ENCODE results near the gene UBC.
"Not testable (repeated sequence)": the region's sequence is repeated elsewhere in the genome, so short reads cannot be mapped to it uniquely, and the experiment has no call there.

The UBC gene

GRCh38 chr12:124884587-124885438 is 29.6 kb downstream of the UBC start:
- peak; percentile 6 for TF ChIP-seq CTCF (IDR thresholded peaks at IDR 0.05; ENCODE audit: insufficient read depth, low read length, poor library complexity, severe bottlenecking)
- Histone ChIP-seq H3K27me3 (replicated peaks; ENCODE audit: control insufficient read depth, insufficient read depth, low read length) (no peaks in the 10 kb centered on the region), H3K4me3 (replicated peaks; ENCODE audit: low read depth, low read length) (0 out of 2 replicates have a peak overlapping the region, but pooled peaks have one; percentile 10), H3K36me3 (ENCODE audit: control insufficient read depth, insufficient read depth, low read length) (no peaks in the 10 kb centered on the region)
- DNase-seq (ENCODE audit: extremely low read depth, insufficient read length), result peak; percentile 78

DNA sequence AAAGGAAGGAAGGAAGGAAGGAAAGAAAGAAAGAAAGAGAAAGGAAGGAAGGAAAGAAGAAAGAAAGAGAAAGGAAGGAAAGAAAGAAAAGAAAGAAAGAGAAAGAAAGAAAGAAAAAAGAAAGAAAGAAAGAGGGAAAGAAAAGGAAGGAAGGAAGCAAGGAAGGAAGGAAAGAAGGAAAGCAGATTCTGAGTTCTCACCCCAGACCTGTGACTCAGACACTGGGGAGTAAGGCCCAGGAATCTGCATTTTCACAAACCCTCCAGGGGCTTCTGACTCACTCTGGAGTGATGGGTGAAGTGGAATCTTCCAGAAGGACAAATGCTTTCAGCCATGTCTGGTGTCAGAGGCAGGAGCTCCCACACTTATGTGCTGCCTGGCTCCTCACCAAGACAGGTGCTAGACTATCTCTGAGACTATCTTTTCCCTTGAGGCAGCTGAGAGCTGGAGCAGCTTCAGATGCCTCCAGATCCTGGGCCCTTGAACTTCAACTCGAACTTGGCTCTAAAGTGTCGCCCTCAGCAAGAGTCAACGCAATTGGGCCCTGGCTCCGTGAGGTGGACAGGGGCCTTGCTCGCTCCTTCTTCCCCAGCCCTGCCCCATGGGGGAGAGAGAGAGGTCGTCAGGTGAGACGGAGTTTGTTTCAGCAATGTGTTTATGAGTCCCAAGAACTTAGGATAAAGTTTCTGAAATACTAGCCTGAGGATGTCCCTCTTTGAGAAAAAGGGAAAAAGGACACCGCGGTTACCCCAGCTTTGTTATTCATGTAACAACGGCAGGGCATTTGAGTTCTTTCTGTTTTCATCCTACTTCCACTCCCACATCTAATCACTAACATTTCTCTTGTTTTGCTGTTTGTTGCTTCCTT is 31.0 kb downstream of the UBC start:
- TF ChIP-seq CTCF (IDR thresholded peaks at IDR 0.05; ENCODE audit: insufficient read depth, low read length, poor library complexity, severe bottlenecking), result no peak
- DNase-seq (ENCODE audit: extremely low read depth, insufficient read length), result no peak
- Histone ChIP-seq H3K4me3 (replicated peaks; ENCODE audit: low read depth, low read length) (no peak overlapping the region), H3K27me3 (replicated peaks; ENCODE audit: control insufficient read depth, insufficient read depth, low read length) (no peaks in the 10 kb centered on the region), H3K36me3 (ENCODE audit: control insufficient read depth, insufficient read depth, low read length) (no peaks in the 10 kb centered on the region)

DNA sequence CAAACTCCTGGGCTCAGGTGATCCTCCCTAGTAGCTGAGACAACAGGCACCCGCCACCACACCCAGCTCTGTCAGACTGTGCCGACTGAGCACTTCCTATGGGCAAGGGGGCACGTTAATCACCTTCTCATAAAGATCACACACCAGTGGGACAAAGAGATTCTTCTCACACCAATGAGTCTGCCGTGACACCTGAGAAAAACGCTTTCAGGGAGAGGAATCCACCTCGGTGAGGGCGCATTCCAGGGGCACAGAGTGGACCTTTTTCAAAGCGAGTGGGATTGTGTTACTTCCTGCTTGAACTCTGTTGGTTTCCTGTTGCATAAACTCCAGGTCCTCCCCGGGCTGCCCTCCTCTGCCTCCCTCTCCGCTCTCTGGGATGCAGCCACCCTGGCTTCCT is 33.3 kb downstream of the UBC start:
- H3K4me3 ChIP-seq (replicated peaks; ENCODE audit: low read depth, low read length), result no peak overlapping the region
- H3K36me3 ChIP-seq (ENCODE audit: control insufficient read depth, insufficient read depth, low read length), result no peaks in the 10 kb centered on the region
- TF ChIP-seq CTCF (IDR thresholded peaks at IDR 0.05; ENCODE audit: insufficient read depth, low read length, poor library complexity, severe bottlenecking), result no peak
- H3K27me3 ChIP-seq (replicated peaks; ENCODE audit: control insufficient read depth, insufficient read depth, low read length), result no peaks in the 10 kb centered on the region
- no peak for DNase-seq (ENCODE audit: extremely low read depth, insufficient read length)

DNA sequence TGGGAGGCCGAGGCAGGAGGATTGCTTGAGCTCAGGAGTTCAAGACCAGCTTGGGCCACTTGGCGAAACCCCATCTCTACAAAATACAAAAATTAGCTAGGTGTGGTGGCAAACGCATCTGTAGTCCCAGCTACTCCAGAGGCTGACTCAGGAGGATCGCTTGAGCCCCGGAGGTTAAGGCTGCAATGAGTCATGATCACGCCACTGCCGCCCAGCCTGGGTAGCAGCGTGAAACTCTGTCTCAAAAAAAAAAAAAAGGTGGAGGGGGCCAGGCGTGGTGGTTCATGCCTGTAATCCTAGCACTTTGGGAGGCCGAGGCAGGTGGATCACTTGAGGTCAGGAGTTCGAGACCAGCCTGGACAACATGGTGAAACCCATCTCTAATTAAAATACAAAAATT is 34.1 kb downstream of the UBC start:
- H3K4me3 ChIP-seq (replicated peaks; ENCODE audit: low read depth, low read length); DNase-seq (ENCODE audit: extremely low read depth, insufficient read length); H3K27me3 ChIP-seq (replicated peaks; ENCODE audit: control insufficient read depth, insufficient read depth, low read length); H3K36me3 ChIP-seq (ENCODE audit: control insufficient read depth, insufficient read depth, low read length): not testable (repeated sequence)

DNA sequence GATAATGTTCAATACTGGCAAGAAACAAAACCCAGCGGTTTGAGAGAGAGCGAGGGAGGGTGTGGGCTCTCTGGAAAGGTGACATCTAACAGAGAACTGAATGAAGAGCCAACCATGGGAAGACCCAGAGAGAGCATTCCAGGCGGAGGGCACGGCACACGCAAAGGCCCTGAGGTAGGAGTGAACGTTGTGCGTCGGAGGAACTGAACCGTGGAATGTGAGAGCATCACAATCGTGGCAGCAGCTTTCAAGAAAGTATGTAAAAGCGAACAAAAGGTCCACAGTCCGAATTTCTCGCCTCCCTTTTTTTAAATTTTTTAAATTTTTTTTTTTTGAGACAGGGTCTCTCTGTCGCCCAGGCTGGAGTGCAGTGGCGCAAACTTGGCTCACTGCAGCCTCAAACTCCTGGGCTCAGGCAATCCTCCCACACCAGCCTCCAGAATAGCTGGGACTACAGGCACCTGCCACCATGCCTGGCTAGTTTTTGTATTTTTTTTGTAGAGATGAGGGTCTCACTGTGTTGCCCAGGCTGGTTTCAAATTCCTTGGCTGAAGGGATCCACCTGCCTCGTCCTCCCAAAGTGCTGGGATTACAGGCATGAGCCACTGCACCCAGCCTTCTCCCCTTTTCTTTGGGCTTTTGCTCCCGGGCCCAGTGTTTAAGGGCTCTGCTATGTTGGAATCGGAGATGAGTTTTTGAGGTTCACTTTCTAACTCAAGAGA is 35.5 kb downstream of the UBC start:
- Histone ChIP-seq H3K27me3 (replicated peaks; ENCODE audit: control insufficient read depth, insufficient read depth, low read length) (no peaks in the 10 kb centered on the region), H3K4me3 (replicated peaks; ENCODE audit: low read depth, low read length) (no peak overlapping the region), H3K36me3 (ENCODE audit: control insufficient read depth, insufficient read depth, low read length) (no peaks in the 10 kb centered on the region)
- no peak for DNase-seq (ENCODE audit: extremely low read depth, insufficient read length)
- no peak for TF ChIP-seq CTCF (IDR thresholded peaks at IDR 0.05; ENCODE audit: insufficient read depth, low read length, poor library complexity, severe bottlenecking)

Data from GM06990 (cell line).